Measurements from ENCODE around the gene GALNT12. TPM values are rescaled to one million over a fixed set of nuclear protein-coding genes. Genes with fewer than 3 reads are reported as not detected.

The GALNT12 gene
- total RNA-seq, 1 experiment from 2014 or later = 52.9 TPM

- Histone ChIP-seq H3K27me3 (ENCODE audit: insufficient read depth, low read depth) (no peaks in the 10 kb centered on the region), H3K36me3 (ENCODE audit: low read depth) (peaks cover 15% of the 10 kb centered on the region; the same call in 1 of the 2 replicates), H3K4me1 (replicated peaks; ENCODE audit: insufficient read depth) (no peaks in the 10 kb centered on the region), H3K4me3 (no peak overlapping the region), H2AFZ (no peak overlapping the region), H3K9me2 (ENCODE audit: insufficient read depth) (no peaks in the 10 kb centered on the region), H3K79me2 (ENCODE audit: low read depth) (no peaks in the 10 kb centered on the region), H3K4me2 (no peak overlapping the region), H3K27ac (no peak overlapping the region), H3K9me3 (ENCODE audit: insufficient read depth, low read depth) (no peaks in the 10 kb centered on the region), H4K20me1 (ENCODE audit: insufficient read depth) (no peaks in the 10 kb centered on the region), H3F3A (ENCODE audit: insufficient read depth, low read depth) (no peaks in the 10 kb centered on the region)
- no TSS peak for BruUV-seq (replicated peaks)
- CTCF ChIA-PET = no interaction called here
- POLR2A ChIA-PET (ENCODE audit: unreplicated experiment) = interaction anchor here (0.6 kb wide), 1 partner anchor 18 kb away, joined by 5 read pairs; no protein-coding TSS in a partner anchor
- no peak for DNase-seq
- TF ChIP-seq EZH2 (IDR thresholded peaks at IDR 0.05; ENCODE audit: low read depth) (no peak), CTCF (conservative IDR thresholded peaks at IDR 0.05) (no peak)
- intact Hi-C loops (cut with micrococcal nuclease; ENCODE audit: unreplicated experiment) = no loop called here
Measured at GRCh38 chr9:98829766-98830165, 22.3 kb downstream of the GALNT12 start.

- Histone ChIP-seq H3K4me1 (replicated peaks; ENCODE audit: insufficient read depth) (no peaks in the 10 kb centered on the region), H3K9me2 (ENCODE audit: insufficient read depth) (no peaks in the 10 kb centered on the region), H3K4me2 (no peak overlapping the region), H3K9me3 (ENCODE audit: insufficient read depth, low read depth) (no peaks in the 10 kb centered on the region), H2AFZ (no peak overlapping the region), H3K79me2 (ENCODE audit: low read depth) (no peaks in the 10 kb centered on the region), H3K4me3 (no peak overlapping the region), H4K20me1 (ENCODE audit: insufficient read depth) (no peaks in the 10 kb centered on the region), H3K27ac (no peak overlapping the region), H3F3A (ENCODE audit: insufficient read depth, low read depth) (no peaks in the 10 kb centered on the region), H3K36me3 (ENCODE audit: low read depth) (peaks cover 13% of the 10 kb centered on the region; the same call in 1 of the 2 replicates), H3K27me3 (ENCODE audit: insufficient read depth, low read depth) (no peaks in the 10 kb centered on the region)
- TF ChIP-seq CTCF (conservative IDR thresholded peaks at IDR 0.05) = no peak
- TF ChIP-seq EZH2 (IDR thresholded peaks at IDR 0.05; ENCODE audit: low read depth) = no peak
- BruUV-seq (replicated peaks) = no TSS peak
- intact Hi-C loops (cut with micrococcal nuclease; ENCODE audit: unreplicated experiment) = no loop called here
- ChIA-PET CTCF (no interaction called here), POLR2A (ENCODE audit: unreplicated experiment) (no interaction called here)
- no peak for DNase-seq
Measured at GRCh38 chr9:98830554-98830953, 23.1 kb downstream of the GALNT12 start.

- TF ChIP-seq CTCF (conservative IDR thresholded peaks at IDR 0.05) (no peak), EZH2 (IDR thresholded peaks at IDR 0.05; ENCODE audit: low read depth) (no peak)
- H3K4me2 ChIP-seq = no peak overlapping the region
- H3K27me3 ChIP-seq (ENCODE audit: insufficient read depth, low read depth) = no peaks in the 10 kb centered on the region
- H4K20me1 ChIP-seq (ENCODE audit: insufficient read depth) = no peaks in the 10 kb centered on the region
- intact Hi-C loops (cut with micrococcal nuclease; ENCODE audit: unreplicated experiment) = no loop called here
- no peak overlapping the region for H3K4me3 ChIP-seq
- no peak overlapping the region for H3K27ac ChIP-seq
- ChIA-PET POLR2A (ENCODE audit: unreplicated experiment) (no interaction called here), CTCF (no interaction called here)
- no peaks in the 10 kb centered on the region for H3K9me2 ChIP-seq (ENCODE audit: insufficient read depth)
- H3K79me2 ChIP-seq (ENCODE audit: low read depth) = no peaks in the 10 kb centered on the region
- no peaks in the 10 kb centered on the region for H3K4me1 ChIP-seq (replicated peaks; ENCODE audit: insufficient read depth)
- no peak overlapping the region for H2AFZ ChIP-seq
- DNase-seq = no peak
- H3K36me3 ChIP-seq (ENCODE audit: low read depth) = peaks cover 13% of the 10 kb centered on the region; the same call in 1 of the 2 replicates
- H3K9me3 ChIP-seq (ENCODE audit: insufficient read depth, low read depth) = no peaks in the 10 kb centered on the region
- no TSS peak for BruUV-seq (replicated peaks)
- no peaks in the 10 kb centered on the region for H3F3A ChIP-seq (ENCODE audit: insufficient read depth, low read depth)
Measured at GRCh38 chr9:98831696-98832095, 24.2 kb downstream of the GALNT12 start.

Data from PC-9 (cell line).